GM12878 (cell line): ENCODE data around the gene ZNF385D. TPM values are rescaled to one million over a fixed set of nuclear protein-coding genes. Genes with fewer than 3 reads are reported as not detected.

ENCODE experiments used
- ATAC-seq: fragments of 200-7000 bp; cut with Tn5 transposase; 3 replicates; pipeline ENCODE4 v1.9.1; 2020; ENCODE audit warnings: mild to moderate bottlenecking, moderate library complexity
- BruUV-seq: library from RNA; stranded (reverse); fragments of 400-500 nt; replicated peaks from 2 replicates; lab custom pipeline; 2021; lab: Mats Ljungman, UMichigan
- CTCF ChIA-PET: fragments of 300-600 bp; sonication (Branson Sonifier 250); formaldehyde crosslinking; extraction: SDS; loops from one replicate; lab custom pipeline; 2021; ENCODE audit warnings: inconsistent platforms; lab: Yijun Ruan, JAX
- POLR2A ChIA-PET: fragments of 350-600 bp; formaldehyde crosslinking; extraction: SDS; loops from one replicate; lab custom pipeline; 2021; ENCODE audit warnings: inconsistent platforms; lab: Charles Lee
- RAD21 ChIA-PET: fragments of 300-600 bp; sonication (Branson Sonifier 250); formaldehyde crosslinking; loops from one replicate; lab custom pipeline; 2023; ENCODE audit warnings: antibody characterized with exemption; ENCODE audit not compliant: unreplicated experiment; lab: Charles Lee
- SMC1A ChIA-PET: fragments of 300-600 bp; sonication (Branson Sonifier 250); formaldehyde crosslinking; loops from one replicate; lab custom pipeline; 2023; ENCODE audit not compliant: unreplicated experiment, uncharacterized antibody; lab: Charles Lee
- DNase-seq: peaks from one replicate; pipeline ENCODE4 v3.0.0-alpha.2; 2011; ENCODE audit warnings: low read depth, low spot score
- FAIRE-seq: peaks from 3 replicates; lab custom pipeline; 2011; peaks lifted over from hg19 to GRCh38; lab: Jason Lieb, UNC
- H2AFZ ChIP-seq: 2 replicates; pipeline ENCODE4 v1.6.0; 2011; ENCODE audit warnings: low read depth, low read length, control low read depth; ENCODE audit not compliant: control insufficient read depth
- H3K27ac ChIP-seq: 2 replicates; pipeline ENCODE4 v1.5.1; 2011; ENCODE audit warnings: control low read depth; ENCODE audit not compliant: control insufficient read depth, insufficient read depth
- H3K27me3 ChIP-seq, 2 experiments: replicated peaks in 1 of 2; 2 replicates each; pipeline versions ENCODE4 v1.6.0 to v1.6.1; 2011; ENCODE audit warnings: low read length in 1 of 2; ENCODE audit not compliant: control insufficient read depth in 2 of 2, insufficient read depth in 2 of 2
- H3K36me3 ChIP-seq, 2 experiments: 2 replicates each; pipeline ENCODE4 v1.5.1; 2011; ENCODE audit warnings: low read length in 1 of 2; ENCODE audit not compliant: control insufficient read depth in 2 of 2, insufficient read depth in 2 of 2
- H3K4me1 ChIP-seq: 2 replicates; pipeline ENCODE4 v1.6.1; 2011; ENCODE audit warnings: mild to moderate bottlenecking, low read length, moderate library complexity, mixed read lengths; ENCODE audit not compliant: control insufficient read depth, insufficient read depth
- H3K4me2 ChIP-seq: 2 replicates; pipeline ENCODE4 v1.6.0; 2011; ENCODE audit warnings: control low read depth; ENCODE audit not compliant: control insufficient read depth, insufficient read depth
- H3K4me3 ChIP-seq: fragments of 200-600 bp; sonication (generic); 2 replicates; pipeline ENCODE4 v1.5.1; 2016
- H3K79me2 ChIP-seq: 2 replicates; pipeline ENCODE4 v1.6.0; 2011; ENCODE audit warnings: low read length; ENCODE audit not compliant: control insufficient read depth, insufficient read depth
- H3K9ac ChIP-seq: 2 replicates; pipeline ENCODE4 v1.8.0; 2011; ENCODE audit warnings: low read length, control low read depth, mixed read lengths; ENCODE audit not compliant: control insufficient read depth, insufficient read depth
- H3K9me3 ChIP-seq: replicated peaks from 3 replicates; pipeline ENCODE4 v1.5.1; 2011; ENCODE audit warnings: mild to moderate bottlenecking, low read length; ENCODE audit not compliant: control insufficient read depth, insufficient read depth
- H4K20me1 ChIP-seq: 2 replicates; pipeline ENCODE4 v1.6.0; 2011; ENCODE audit not compliant: control insufficient read depth, insufficient read depth
- ESRRA ChIP-seq: IDR thresholded peaks from 2 replicates; pipeline ENCODE4 v1.6.1; 2012; ENCODE audit warnings: mild to moderate bottlenecking, low read length, improper control_type of control experiment
- MTA2 ChIP-seq: fragments of 450-650 bp; IDR thresholded peaks from 2 replicates; pipeline ENCODE4 v1.6.1; 2016; ENCODE audit warnings: low read depth, mild to moderate bottlenecking, moderate library complexity
- MYC ChIP-seq: IDR thresholded peaks from 2 replicates; pipeline ENCODE4 v1.6.1; 2011; ENCODE audit warnings: mild to moderate bottlenecking, low read length, moderate library complexity, inconsistent platforms; ENCODE audit not compliant: insufficient read depth, insufficient replicate concordance, insufficient read length, severe bottlenecking
- PRDM15 ChIP-seq: fragments of 450-650 bp; formaldehyde crosslinking; IDR thresholded peaks from 2 replicates; pipeline ENCODE4 v1.4.0; 2020; ENCODE audit warnings: mild to moderate bottlenecking, moderate library complexity
- WGBS: methylation state at CpG from one replicate; pipeline ENCODE4 v1.1.6; 2016; ENCODE audit warnings: low lambda C conversion rate; ENCODE audit not compliant: insufficient replicate concordance, insufficient coverage; ENCODE audit errors: missing lambda C conversion rate; 5-methylcytosine and 5-hydroxymethylcytosine counted together
- in situ Hi-C: fragments of 300-500 bp; cut with MboI; formaldehyde crosslinking; loops from 9 replicates; pipeline ENCODE4 v1.14.3; 2018; ENCODE audit warnings: mixed read lengths
- intact Hi-C: fragments of 100-400 bp; cut with micrococcal nuclease; formaldehyde crosslinking; loops from one replicate; pipeline ENCODE4 v1.14.2; 2022; ENCODE audit not compliant: unreplicated experiment
- polyA plus RNA-seq, 11 experiments: library from polyadenylated mRNA; depleted of rRNA in 4 of 11; unstranded in 6 of 11; stranded (reverse) in 5 of 11; fragments of >200 nt; fragmentation: Nextera tagmentation in 4 of 11; fragmentation: Illumina TruSeq in 1 of 11; extraction: Ambion mirVana in 4 of 11; extraction: Trizol in 1 of 11; gene quantifications; 1 replicate in 1 of 11; 2 replicates in 10 of 11; pipeline versions ENCODE4 v1.2.1 to v1.2.3, GENCODE V29; 2011 to 2016; ENCODE audit warnings: inconsistent platforms in 2 of 11, missing spikeins in 2 of 11, low read depth in 1 of 11
- total RNA-seq, 4 experiments: library from RNA; depleted of rRNA in 3 of 4; stranded (reverse); fragments of >200 nt in 3 of 4; fragmentation: Illumina TruSeq in 1 of 4; extraction: Trizol in 1 of 4; gene quantifications; 2 replicates each; pipeline versions ENCODE4 v1.2.1 to v1.2.3, GENCODE V29; 2013 to 2021

The ZNF385D gene
- total and polyA plus RNA-seq, 10 of the 15 experiments (the other 5 are each of a cell fraction or from before 2014, with no cell fraction given) = 0.01 to 0.62 (median 0.18) TPM; not detected in 5

- CTCF ChIA-PET = no interaction called here
- WGBS = 0% methylated on average over 4 of the region's 4 CpGs
- FAIRE-seq (no peak), DNase-seq (no peak), ATAC-seq (no peak)
- BruUV-seq = no TSS peak
- intact Hi-C loops = no loop called here
- no peaks in the 10 kb centered on the region for H3K4me1 ChIP-seq
- H3K9ac ChIP-seq = no peak overlapping the region
- no peaks in the 10 kb centered on the region for H3K36me3 ChIP-seq
- RAD21 ChIA-PET = no interaction called here
- no peak overlapping the region for H3K4me3 ChIP-seq
- POLR2A ChIA-PET = no interaction called here
- H3K9me3 ChIP-seq = no peaks in the 10 kb centered on the region
- SMC1A ChIA-PET = no interaction called here
- H3K27ac ChIP-seq = no peak overlapping the region
- H3K4me2 ChIP-seq = no peak overlapping the region
- no peaks in the 10 kb centered on the region for H4K20me1 ChIP-seq
- in situ Hi-C loops = no loop called here
- H3K79me2 ChIP-seq = no peaks in the 10 kb centered on the region
- no peak overlapping the region for H2AFZ ChIP-seq
- H3K27me3 ChIP-seq = no peaks in the 10 kb centered on the region
- TF ChIP-seq PRDM15 (no peak), MYC (no peak), MTA2 (no peak), ESRRA (no peak)
Measured at GRCh38 chr3:21398461-21398860, 352.5 kb downstream of the ZNF385D start.
